IMR-90 (cell line): ENCODE measurements around the gene EEPD1.

Experiments used
- BHLHE40 ChIP-seq: fragments of 150-350 bp; IDR thresholded peaks from 2 replicates; pipeline ENCODE4 v1.6.1; 2016; ENCODE audit warnings: mild to moderate bottlenecking, low read depth, low read length
- CEBPB ChIP-seq: IDR thresholded peaks from 2 replicates; pipeline ENCODE4 v1.6.1; 2012; ENCODE audit warnings: low read depth, low read length, improper control_type of control experiment
- CHD1 ChIP-seq: IDR thresholded peaks from 2 replicates; pipeline ENCODE4 v1.6.1; 2012; ENCODE audit warnings: low read depth, low read length, improper control_type of control experiment
- FOS ChIP-seq: fragments of 150-350 bp; IDR thresholded peaks from 2 replicates; pipeline ENCODE4 v1.6.1; 2016; ENCODE audit warnings: low read depth, low read length
- MAFK ChIP-seq: IDR thresholded peaks from 2 replicates; pipeline ENCODE4 v1.6.1; 2012; ENCODE audit warnings: low read depth, low read length, improper control_type of control experiment
- NFE2L2 ChIP-seq: fragments of 150-350 bp; IDR thresholded peaks from 2 replicates; pipeline ENCODE4 v1.6.1; 2016; ENCODE audit warnings: low read depth, mild to moderate bottlenecking, low read length
- POLR2A ChIP-seq: IDR thresholded peaks from 2 replicates; pipeline ENCODE4 v1.6.1; 2012; ENCODE audit warnings: mild to moderate bottlenecking, low read depth, low read length
- RAD21 ChIP-seq: IDR thresholded peaks from 2 replicates; pipeline ENCODE4 v1.6.1; 2012; ENCODE audit warnings: low read length, improper control_type of control experiment
- TF ChIP-seq, protein P1 (sequence below): conservative IDR thresholded peaks from 2 replicates; pipeline ENCODE4 v1.5.1; 2012; ENCODE audit warnings: mild to moderate bottlenecking, low read depth, low read length, improper control_type of control experiment

GRCh38 chr7:36201122-36201723, 48.2 kb downstream of the EEPD1 start:
- TF ChIP-seq POLR2A, result no peak
- TF ChIP-seq, protein P1, sequence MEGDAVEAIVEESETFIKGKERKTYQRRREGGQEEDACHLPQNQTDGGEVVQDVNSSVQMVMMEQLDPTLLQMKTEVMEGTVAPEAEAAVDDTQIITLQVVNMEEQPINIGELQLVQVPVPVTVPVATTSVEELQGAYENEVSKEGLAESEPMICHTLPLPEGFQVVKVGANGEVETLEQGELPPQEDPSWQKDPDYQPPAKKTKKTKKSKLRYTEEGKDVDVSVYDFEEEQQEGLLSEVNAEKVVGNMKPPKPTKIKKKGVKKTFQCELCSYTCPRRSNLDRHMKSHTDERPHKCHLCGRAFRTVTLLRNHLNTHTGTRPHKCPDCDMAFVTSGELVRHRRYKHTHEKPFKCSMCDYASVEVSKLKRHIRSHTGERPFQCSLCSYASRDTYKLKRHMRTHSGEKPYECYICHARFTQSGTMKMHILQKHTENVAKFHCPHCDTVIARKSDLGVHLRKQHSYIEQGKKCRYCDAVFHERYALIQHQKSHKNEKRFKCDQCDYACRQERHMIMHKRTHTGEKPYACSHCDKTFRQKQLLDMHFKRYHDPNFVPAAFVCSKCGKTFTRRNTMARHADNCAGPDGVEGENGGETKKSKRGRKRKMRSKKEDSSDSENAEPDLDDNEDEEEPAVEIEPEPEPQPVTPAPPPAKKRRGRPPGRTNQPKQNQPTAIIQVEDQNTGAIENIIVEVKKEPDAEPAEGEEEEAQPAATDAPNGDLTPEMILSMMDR, result no peak
- TF ChIP-seq BHLHE40, result no peak
- no peak for TF ChIP-seq CHD1
- TF ChIP-seq NFE2L2, result no peak
- TF ChIP-seq CEBPB, result peak; percentile 66
- TF ChIP-seq FOS, result no peak
- TF ChIP-seq MAFK, result no peak
- no peak for TF ChIP-seq RAD21
